Cardiac muscle cell (in vitro differentiated cells and primary cell): Measurements from ENCODE around the gene CELF2. TPM values are rescaled to one million over a fixed set of nuclear protein-coding genes. Genes with fewer than 3 reads are reported as not detected.
A peak's percentile ranks its signal among the peaks of the same experiment; 100 is the strongest.

Experiments
- DNase-seq, 2 donors: peaks; one replicate each; pipeline versions ENCODE4 v3.0.0 to v3.0.0-alpha.2; 2010 to 2017; ENCODE audit warnings: low read depth in 1 of 2, low spot score in 1 of 2
- H3K27ac ChIP-seq: fragments of 200-600 bp; sonication (generic); 2 replicates; pipeline ENCODE4 v1.5.1; 2016
- H3K27me3 ChIP-seq: fragments of 200-600 bp; sonication (generic); 2 replicates; pipeline ENCODE4 v1.6.0; 2016; ENCODE audit warnings: control low read depth
- H3K36me3 ChIP-seq: fragments of 200-600 bp; sonication (generic); 2 replicates; pipeline ENCODE4 v1.5.1; 2016; ENCODE audit warnings: control low read depth
- H3K4me1 ChIP-seq: fragments of 200-600 bp; sonication (generic); 2 replicates; pipeline ENCODE4 v1.8.1; 2017; ENCODE audit warnings: low read depth, mild to moderate bottlenecking, mixed run types
- H3K4me3 ChIP-seq: fragments of 200-600 bp; sonication (generic); 2 replicates; pipeline ENCODE4 v1.5.1; 2016; ENCODE audit warnings: mild to moderate bottlenecking
- H3K9me3 ChIP-seq: fragments of 200-600 bp; sonication (generic); 2 replicates; pipeline ENCODE4 v1.5.1; 2017; ENCODE audit warnings: low read depth, mild to moderate bottlenecking, control low read depth
- polyA plus RNA-seq: library from polyadenylated mRNA; unstranded; fragments of >200 nt; fragmentation: Nextera tagmentation; extraction: Ambion mirVana; gene quantifications from 2 replicates; pipeline ENCODE4 v1.2.1, GENCODE V29; 2016
- total RNA-seq: library from RNA; depleted of rRNA; stranded (reverse); fragments of >200 nt; gene quantifications from 2 replicates; pipeline ENCODE4 v1.2.3, GENCODE V29; 2016
- TF ChIP-seq, protein P1 (sequence below): IDR thresholded peaks from 2 replicates; pipeline ENCODE4 v1.5.1; 2012; ENCODE audit warnings: low read depth, mild to moderate bottlenecking, low read length

The CELF2 gene
- total and polyA plus RNA-seq, 2 experiments from 2014 or later, result 66.9 to 82.7 TPM

GRCh38 chr10:11227103-11227502 is 209.4 kb downstream of the CELF2 start:
- TF ChIP-seq, protein P1, sequence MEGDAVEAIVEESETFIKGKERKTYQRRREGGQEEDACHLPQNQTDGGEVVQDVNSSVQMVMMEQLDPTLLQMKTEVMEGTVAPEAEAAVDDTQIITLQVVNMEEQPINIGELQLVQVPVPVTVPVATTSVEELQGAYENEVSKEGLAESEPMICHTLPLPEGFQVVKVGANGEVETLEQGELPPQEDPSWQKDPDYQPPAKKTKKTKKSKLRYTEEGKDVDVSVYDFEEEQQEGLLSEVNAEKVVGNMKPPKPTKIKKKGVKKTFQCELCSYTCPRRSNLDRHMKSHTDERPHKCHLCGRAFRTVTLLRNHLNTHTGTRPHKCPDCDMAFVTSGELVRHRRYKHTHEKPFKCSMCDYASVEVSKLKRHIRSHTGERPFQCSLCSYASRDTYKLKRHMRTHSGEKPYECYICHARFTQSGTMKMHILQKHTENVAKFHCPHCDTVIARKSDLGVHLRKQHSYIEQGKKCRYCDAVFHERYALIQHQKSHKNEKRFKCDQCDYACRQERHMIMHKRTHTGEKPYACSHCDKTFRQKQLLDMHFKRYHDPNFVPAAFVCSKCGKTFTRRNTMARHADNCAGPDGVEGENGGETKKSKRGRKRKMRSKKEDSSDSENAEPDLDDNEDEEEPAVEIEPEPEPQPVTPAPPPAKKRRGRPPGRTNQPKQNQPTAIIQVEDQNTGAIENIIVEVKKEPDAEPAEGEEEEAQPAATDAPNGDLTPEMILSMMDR, result no peak
- H3K4me3 ChIP-seq, result no peak overlapping the region
- peaks cover 33% of the 10 kb centered on the region for H3K4me1 ChIP-seq
- no peak overlapping the region for H3K27ac ChIP-seq
- no peak for DNase-seq
- no peaks in the 10 kb centered on the region for H3K9me3 ChIP-seq
- H3K36me3 ChIP-seq, result no peaks in the 10 kb centered on the region
- H3K27me3 ChIP-seq, result no peaks in the 10 kb centered on the region

GRCh38 chr10:11229893-11230292 is 212.2 kb downstream of the CELF2 start:
- Histone ChIP-seq H3K4me3 (no peak overlapping the region), H3K36me3 (no peaks in the 10 kb centered on the region), H3K4me1 (peaks cover 22% of the 10 kb centered on the region), H3K27ac (peak overlapping the region; percentile 6), H3K27me3 (no peaks in the 10 kb centered on the region), H3K9me3 (no peaks in the 10 kb centered on the region)
- no peak for DNase-seq
- TF ChIP-seq, protein P1, result no peak

- Histone ChIP-seq H3K27me3 (no peaks in the 10 kb centered on the region), H3K4me1 (peaks cover 20% of the 10 kb centered on the region), H3K4me3 (no peak overlapping the region), H3K27ac (peak overlapping the region; percentile 22), H3K36me3 (no peaks in the 10 kb centered on the region), H3K9me3 (no peaks in the 10 kb centered on the region)
- TF ChIP-seq, protein P1, result no peak
- no peak for DNase-seq
These were observed 213.0 kb downstream of the CELF2 start for GRCh38 chr10:11230498-11231167.

DNA sequence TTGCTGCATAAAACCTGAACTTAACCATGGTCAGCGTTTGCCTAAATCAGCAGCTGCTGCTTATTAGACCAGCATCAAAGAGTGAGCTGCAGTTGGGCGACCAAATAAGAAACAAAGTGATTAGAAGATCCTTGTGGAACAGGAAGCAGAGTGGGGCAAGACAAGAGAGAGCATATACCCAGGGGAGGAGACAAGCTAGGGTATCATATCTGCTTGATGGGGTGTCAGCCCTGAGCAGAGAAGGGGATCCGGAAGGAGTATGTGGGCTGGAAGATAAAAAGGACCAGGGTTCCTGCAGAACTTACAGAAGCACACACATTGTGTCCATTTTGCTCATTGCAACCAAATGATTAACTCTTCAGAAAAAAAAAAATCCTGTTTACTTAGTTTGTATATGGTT is 213.6 kb downstream of the CELF2 start:
- H3K9me3 ChIP-seq, result no peaks in the 10 kb centered on the region
- peaks cover 17% of the 10 kb centered on the region for H3K4me1 ChIP-seq
- H3K4me3 ChIP-seq, result no peak overlapping the region
- no peaks in the 10 kb centered on the region for H3K27me3 ChIP-seq
- no peaks in the 10 kb centered on the region for H3K36me3 ChIP-seq
- TF ChIP-seq, protein P1, result no peak
- DNase-seq, result no peak
- H3K27ac ChIP-seq, result peak overlapping the region; percentile 22

DNA sequence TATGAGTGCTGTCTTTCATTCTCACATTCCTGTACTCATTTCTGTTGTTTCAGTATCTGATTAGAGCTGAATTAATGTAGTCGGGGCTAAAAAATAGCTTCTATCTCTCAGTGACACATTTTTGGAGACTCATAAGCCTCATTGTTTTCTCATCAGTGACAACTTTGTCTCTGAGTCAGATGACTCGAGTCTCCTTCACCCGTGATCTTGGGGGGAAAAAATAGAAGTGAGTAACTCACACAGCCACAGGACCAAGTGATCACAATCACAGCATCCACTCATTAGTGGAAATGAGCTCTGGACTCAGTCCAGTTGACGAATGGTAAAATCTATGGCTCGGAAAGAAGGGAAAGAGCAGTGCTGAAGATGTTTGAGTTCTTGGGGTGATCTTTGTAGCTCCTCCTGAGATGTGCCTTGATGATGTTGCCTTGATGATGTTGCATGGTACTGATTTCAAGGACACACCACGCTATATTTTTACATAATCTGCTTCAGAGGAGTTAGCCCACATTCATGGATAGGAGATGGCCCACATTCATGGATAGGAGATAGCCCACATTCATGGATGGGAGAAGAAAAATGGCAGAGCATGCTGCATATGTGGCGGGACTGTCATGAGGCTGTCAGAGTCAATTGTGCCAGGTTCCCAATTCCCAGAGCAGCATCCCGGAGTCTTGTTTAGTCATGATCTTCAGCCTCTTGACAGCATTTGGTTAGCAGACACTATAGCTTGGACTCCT is 214.7 kb downstream of the CELF2 start:
- no peaks in the 10 kb centered on the region for H3K27me3 ChIP-seq
- DNase-seq, result no peak
- TF ChIP-seq, protein P1, result no peak
- peaks cover 17% of the 10 kb centered on the region for H3K4me1 ChIP-seq
- H3K36me3 ChIP-seq, result no peaks in the 10 kb centered on the region
- H3K9me3 ChIP-seq, result no peaks in the 10 kb centered on the region
- H3K27ac ChIP-seq, result no peak overlapping the region
- H3K4me3 ChIP-seq, result no peak overlapping the region
